Stimulated activated CD4-positive, alpha-beta T cell treated with anti-CD3 and anti-CD28 coated beads, Interleukin-12 subunit alpha, Interleukin-12 subunit beta, amount 100 ng/mL, for 4 hours (primary cell): ENCODE data around the gene LBH.

Experiments
- DNase-seq: peaks from one replicate; pipeline ENCODE4 v3.0.0-alpha.2; 2020

The LBH gene

DNA sequence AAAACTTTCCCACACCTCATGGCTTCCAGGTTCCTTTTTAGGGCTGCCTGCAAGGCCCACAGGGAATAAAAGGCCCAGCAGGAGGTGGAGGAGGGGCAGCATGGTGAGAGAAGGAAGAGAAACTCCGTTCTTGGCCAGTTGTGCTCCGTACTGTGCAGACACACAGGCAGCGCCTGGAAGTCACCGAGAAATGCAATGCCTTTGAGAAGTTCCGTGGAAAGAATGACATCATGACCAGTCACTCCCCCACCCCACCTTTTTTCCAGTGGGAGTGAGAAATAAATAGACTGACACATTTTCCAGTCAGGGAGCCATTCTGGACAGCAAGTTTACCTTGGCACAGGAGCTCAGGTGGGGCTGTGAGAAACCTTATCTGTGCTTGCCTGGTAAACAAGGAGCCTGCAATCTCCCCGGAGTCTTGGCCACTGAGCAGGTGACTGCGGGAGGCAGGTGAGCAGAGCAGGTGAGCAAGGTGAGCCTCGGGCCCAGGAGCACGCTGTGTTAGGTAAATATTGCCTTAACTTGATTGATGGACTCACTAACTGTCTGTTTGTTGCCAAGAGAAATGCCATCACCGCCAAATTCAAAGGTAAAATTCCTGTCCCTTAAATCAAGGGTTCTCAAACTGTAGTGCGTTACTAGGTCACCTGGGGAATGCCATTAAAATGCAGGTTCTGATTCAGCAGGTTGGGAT lies 13.5 kb upstream of the LBH start:
- DNase-seq: no peak

DNA sequence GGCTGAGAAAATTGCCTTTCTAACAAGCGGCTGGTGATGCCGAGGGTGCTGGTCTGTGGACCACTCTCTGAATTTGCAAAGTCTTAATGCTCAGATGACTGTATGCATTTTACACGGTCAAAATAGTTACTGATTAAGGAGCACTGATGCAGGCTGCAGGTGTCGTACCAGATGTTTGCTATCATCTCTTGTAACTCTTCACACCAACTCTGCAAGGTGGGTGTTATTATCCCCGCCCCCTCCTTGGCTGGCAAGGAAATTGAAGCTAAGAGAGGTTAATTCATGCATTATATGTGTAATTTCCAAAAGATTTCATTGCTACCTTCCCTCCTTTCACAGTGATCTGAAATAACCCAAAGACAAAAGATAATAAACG lies 13.0 kb upstream of the LBH start:
- no peak for DNase-seq

DNA sequence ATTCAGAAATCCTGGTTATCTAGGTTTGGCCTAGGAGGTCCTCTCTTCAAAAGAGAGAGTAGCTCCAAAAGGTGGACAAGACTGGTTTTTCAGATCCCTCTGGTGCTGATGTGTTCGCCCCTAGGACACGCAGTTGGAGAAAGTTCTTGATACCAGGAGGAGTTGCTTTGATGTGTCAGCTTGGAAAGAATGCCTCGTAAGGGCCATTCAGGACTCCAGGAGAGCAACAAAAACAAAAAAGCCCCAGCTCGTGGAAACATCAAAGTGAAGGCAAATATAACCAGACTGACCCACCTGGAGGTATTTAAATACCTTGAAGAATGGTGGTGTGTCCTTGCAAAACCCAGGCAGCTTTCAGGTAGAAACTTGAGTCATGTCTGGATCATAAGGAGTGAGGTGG lies 12.5 kb upstream of the LBH start:
- no peak for DNase-seq

DNA sequence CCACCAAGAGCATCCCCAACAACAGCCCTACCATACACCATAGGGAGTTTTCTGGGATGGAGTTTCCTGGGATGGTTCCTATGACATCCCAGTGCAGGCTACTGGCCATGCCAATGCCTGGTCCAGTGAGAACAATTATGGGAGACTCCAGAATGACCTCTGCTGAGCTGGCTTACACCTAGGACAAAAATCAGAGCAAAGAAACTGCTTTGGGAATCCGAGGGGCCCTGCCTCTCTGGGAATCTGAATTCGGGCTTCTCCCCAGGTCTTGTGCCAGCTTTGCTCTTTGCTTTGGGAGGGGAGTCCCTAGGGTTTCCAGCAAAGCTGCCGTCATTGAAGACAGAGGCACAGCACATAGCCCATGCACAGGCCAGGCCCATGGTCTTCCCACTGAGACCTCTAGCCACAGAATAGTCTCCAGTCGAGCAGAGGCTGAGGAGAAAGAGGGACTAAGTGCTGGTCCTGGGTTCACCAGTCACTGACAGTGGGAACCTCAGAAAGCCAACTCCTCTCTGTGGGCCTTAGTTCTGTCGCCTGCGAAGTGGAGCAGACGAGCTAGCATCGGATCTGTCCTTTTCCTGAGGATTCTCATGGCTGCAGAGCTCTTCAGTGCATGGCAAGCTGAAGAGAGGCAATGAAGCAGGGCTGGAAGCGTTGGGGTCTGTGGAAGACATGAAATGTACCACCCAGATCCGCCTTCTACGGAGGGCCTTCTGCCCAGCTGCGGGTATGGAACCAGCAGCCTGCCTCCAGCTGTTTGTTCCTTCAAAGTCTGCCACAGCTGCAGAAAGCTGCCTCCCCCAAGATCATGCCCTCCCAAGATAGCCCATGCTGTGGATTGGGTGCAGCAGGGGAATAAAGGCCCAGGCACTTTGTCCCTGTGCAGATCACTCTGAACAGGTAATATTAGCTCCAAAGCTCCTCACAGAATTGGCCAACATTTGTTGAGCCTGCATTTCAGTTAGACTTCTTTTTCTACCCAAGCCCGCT lies 11.2 kb upstream of the LBH start:
- no peak for DNase-seq

DNA sequence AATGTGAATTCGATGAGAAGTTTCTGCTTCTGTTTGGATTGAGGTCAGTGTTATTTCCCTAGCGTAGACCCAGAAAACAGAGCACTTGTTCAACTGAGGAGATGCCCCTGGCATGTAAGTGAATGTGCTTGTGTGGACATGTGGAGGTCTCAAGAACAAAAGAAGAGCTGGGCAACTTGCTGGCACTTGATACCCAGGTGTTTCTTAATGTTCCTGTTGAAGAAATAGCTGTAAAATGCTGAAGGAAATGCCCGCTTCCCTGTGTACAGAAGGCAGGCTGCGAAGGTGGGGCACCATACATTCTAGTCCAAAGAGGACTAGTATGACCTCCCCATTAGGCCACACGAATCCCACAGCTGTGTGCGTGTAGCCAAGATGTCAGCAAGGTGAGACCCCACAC lies 9.8 kb upstream of the LBH start:
- DNase-seq: no peak

DNA sequence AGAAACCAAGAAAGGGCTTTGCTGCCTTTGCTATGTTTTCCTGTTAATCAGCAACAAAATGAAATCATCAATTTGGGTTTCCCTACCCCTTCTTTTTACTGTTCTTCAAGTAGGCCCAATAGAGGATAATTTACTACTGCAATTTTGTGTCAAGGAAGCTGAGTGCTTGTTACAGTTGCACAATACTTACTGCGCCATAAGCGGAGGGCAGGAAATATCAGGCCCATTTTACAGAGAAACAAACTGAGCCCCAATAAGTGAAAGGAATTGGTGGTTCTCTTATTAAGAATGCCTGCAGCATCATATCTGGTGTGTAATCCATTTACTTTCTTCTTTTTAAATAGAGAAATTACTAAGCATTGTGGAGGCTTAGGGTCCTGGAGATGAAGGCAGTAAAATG lies 9.3 kb upstream of the LBH start:
- no peak for DNase-seq

DNA sequence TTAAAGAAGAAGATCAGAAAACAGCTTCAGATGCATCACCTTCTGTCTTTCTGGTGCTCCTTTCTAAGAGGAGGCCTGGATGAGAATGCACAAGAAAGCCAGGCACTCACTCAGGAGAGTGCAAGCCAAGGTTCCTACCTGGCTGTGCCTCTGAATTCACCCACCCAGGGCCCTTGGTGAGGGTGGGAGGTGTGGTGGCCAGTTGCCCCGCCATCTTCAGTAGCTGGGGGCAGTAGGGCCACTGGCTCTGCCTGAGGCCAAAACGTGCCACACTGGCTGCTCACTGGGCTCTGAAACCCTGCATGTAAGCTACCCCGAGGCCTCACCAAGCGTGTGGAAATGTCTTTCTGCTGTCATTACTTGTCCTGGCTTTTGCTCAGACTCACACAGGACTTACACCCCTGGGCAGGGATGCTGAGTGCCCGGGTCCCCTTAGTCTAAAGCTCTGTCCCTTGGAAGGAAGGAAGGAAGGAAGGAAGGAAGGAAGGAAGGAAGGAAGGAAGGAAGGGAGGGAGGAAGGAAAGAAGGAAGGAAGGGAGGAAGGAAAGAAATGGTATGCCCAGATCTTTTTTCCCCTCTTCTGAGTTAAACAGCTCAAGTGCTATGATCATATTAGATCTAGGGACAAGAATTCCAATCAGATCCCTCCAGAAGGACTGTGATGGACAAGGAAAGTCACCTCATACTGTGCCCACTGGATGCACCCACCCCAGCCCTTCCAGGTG lies 8.5 kb upstream of the LBH start:
- no peak for DNase-seq

DNA sequence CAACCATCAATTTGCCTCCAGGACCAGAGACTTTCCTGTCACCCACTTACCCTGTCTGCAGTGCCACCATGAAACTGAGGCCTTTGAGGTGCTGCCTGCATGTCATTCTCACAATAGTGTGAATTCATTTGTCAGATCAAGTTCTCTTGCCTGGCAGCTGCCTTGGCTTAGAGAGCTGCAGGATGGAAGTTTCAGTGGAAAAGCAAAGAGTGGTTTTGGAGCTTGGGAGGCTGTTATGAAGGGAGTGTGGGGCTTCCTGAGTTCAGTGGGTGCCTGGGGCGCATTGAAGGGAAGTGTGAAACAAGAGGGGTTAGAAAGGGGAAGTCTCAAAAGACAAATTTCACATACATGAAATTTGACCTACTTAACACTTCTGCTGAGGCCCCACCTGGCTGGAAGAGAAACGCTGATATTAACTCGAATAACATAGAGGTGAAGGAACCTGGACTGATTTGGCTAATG lies 7.9 kb upstream of the LBH start:
- DNase-seq: no peak

DNA sequence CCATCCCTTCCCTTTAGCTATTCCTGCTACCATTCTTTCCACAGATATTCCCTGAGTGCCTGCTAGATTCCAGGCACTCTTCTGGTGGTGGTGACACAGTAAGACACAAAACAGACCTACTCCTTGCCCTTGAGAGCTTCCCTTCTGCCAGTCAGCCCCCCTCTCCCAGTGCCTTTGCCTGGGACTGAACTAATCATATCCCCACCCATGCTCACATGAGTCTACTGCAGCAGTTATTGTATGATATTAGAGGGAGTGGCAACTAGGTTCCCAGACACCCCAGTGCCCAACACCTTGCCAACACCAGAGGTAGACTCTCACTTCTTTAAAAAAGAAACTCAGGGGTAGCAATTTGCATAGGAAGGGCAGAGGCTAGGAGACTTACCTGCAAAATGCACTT lies 7.2 kb upstream of the LBH start:
- DNase-seq: no peak

DNA sequence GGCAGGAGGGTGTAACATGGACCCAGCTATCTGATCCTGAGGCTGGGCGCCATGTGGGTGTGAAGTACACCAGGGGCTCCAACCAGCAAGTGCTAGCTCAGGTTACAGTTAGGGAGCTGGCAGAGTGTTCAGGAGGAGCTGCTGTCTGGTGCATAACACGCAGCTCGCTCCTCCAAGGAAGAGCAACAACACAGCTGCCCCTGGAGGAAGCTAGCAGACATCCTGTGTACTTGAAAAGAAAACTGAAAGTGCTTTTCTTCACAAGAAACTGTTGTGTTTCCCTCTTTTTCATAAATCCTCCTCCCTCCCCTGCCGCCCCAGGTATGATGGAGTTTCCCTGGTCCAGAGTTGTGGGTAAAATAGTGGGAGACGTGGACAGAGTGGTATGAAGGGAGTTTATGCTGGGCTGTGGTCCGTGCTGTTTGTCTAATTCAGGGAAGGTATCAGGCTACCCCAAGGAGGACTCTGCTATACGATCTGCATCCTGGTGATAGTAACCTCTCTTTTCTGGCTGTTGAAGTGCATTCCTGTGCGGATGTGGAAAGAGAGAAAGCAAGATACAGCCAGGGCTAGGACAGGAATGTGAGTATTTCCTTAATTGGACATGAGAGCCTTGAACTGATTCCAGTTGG lies 6.1 kb upstream of the LBH start:
- no peak for DNase-seq

DNA sequence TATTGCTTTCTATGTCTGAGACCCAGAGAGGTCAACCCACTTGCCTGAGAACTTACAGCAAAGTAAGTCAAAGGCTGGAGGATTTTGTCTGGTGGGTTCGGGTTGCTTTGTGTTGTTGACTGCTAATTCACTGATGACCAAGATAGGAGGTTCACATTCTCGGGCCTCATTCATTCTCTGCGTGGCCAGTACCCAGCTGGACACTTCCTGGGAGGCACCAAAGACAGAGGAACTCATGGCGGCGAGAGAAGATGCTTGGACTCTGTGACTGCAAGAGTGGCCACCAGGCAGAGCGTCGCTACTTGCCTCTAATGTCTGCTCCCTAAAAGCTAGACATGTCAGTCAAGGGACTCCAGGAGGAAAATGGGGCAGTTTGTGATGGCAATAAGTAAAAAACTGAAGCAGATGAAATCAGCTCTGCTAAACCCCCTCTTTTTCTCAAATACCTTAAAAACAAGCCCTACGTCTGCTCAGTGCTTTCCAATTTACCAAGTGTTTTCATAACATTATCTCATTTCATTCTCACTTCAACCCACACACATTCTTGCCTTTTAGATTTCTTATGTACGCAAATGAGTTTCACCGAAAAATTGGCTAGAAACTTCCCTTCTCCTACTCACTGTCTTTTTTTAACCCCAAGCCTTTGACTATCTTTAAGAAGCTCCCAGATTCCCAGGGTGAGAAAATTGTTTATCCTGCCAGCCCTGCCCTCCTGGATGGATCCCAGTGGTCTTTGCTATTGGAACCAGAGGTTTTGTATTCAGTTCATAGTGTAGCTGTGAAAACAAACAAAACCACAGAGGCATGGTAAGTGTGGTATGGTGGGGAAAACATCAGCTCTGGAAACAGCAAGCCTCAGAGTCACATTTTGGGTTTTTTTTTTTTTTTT lies 4.9 kb upstream of the LBH start:
- no peak for DNase-seq

DNA sequence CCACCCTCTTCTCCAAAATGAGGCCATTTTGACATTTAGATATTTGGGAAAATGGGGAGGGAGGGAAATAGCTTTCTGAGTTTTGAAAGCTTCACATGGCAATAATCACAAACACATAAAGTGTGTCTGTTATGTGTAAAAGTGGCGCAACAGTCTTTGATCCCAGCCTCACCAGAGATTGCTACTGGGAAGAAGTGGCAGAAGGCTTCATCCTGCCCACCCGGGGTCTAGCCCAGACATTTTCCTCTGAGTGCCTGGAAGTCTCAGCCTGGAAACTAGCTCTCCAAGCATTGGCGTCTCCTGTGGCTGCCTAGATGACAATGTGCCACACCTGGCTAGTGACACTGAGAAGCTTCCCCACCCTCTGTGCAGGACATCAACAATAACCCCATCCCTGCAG lies 1.7 kb upstream of the LBH start:
- no peak for DNase-seq

DNA sequence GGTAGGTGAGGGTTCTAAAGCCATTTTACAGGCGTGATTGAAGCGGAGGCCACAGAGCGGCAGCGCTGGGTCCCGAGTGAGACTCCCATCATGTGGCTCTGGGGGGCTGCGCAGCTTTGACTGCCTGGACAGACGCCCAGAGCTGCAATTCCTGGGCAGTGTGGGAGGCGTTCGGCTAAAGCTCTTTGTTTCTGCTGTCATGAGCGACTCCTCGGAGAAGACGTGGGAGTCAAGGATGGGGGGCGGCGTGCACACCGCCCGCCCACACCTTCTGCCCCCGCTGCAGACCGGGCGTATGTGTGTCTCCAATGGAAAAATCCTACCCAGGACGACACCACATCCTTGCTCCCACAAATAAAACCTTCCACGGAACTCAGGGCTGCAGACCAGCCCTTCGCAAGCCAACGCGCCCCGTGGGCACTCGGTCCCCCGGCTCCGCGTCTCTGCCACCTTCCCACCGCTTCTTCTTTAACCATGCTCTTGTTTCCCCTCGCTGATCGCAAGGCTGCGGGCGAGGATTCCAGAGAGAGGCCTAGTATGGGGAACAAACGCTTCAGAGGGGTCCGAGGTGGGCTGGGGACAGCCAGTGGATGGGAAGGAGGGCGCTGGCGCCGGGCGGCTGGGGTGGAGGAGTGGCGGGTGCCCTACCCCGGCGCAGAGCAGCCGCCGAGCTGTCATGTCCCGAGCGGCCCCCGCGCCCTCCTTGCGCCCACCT lies 680 bp upstream of the LBH start:
- DNase-seq: no peak

DNA sequence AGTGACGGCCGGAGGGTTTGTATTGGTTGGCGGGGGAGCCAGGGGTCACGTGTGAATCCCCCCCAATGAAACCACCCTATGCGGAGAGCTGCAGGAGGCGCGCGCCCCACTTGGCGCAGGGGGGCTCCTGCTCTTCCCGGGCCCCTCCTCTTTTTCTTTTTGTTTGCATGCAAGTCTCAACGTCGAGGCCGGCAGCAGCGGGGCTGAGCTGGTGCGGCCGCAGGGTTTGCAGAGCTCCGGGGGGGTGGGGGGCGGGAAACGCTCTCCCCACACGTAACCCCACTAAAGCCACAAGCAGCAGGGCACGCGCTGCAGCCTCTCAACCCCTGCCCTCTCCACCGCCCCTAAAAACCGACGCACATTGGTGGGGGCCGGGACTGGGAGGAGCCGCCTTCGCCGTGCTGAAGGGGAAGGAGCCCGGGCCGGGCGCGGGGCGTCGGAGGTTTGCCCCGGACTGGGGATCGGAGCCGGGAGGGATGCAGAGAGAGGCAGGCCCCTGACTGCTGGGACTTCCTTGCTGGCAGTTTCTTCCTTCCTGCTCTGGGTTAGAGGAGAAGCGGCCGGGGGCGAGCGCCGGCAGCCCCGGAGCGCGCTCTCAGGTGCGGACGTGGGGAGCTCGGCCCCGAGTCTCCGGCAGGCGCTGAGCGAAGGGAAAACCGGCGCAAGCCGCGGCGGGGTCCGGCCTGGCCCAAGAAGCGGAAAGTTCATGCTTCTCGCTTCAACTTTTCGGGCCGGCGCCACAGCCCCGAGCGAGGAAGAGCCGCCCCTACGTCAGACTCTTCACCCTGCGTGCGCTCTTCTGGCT lies 864 bp downstream of the LBH start:
- DNase-seq: peak; percentile 57

DNA sequence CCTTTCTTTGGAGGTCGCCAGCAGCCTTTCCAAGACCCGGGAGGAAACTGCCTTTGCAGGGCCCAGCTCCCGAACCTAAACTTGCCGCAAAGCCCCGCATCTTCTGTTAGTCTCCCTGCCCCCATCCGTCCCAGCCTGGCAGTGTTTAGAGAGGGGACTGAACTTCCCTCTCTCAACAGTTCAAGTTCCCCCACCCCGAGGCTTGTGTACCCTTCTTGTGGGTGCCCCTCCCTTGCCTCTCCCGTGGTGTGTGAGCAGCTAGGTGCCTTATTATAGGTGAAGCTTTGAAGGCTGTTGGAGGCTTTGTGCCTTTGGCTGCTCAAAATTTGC lies 1.4 kb downstream of the LBH start:
- DNase-seq: no peak

DNA sequence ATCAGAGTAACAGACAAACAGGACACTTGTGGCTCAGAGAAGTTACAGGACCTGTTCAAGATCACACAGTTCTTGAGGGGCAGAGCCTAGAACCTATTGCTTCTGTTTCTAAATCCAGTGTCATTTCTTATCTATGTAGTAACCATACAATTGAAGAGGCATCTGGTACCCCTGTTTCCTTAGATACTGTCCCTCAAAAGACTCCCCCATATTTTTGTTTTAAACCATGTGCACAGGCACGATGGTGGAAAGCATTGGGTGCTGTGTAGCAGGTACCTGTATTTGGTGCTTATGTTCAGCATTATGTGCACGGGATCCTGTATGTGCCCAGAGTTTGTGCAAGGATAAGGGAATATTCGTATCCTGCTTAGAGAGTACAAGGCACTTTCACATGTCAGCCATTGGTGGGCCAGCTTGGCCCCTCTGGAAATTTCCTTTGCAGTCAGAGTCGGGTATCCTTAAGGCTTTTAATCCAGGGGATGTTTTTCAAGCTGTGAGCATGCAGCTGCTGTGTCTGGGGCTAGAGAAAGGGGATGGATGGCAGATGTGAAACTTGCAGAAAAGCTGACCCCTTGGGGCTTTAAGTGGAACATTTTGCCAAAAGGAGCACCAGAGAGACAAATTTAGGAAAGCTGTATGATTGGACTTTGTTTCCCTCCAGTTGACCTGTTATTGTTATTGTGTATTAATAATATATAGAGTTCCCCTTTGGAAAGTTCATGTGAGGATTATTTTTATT lies 2.1 kb downstream of the LBH start:
- no peak for DNase-seq

DNA sequence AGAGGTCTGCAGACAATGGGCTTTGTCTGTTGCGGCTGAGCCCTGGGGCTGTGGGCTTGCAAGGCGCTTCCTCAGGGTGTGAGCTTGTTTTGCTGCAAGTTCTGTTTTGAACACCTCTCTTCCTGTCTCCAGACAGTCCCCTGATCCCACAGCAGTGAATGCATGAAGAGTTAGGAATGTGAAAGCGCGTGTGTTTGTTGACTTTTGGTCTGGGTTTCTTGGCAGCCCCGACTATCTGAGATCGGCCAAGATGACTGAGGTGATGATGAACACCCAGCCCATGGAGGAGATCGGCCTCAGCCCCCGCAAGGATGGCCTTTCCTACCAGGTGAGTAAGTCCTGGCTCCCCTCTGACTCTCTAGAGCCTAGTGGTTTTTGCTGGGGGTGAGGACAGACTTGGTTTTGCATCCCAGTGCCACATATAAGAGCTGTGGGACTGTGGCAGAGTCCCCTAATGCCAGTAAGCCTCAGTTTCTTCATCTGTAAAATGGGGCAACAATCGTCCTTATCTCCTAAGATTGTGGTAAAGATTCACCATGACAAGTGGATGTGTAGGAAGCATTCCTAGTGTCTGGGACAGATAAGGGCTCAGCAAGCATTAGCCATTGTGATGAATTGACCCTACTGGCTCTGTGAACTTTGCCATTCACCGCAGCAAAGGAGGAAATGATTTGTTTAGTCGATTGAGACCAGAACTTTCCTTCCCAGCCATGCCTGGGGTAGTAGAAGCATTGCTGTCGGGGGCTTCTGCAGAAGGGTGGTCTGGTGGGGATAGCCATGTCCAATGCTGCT lies 3.0 kb downstream of the LBH start:
- no peak for DNase-seq

DNA sequence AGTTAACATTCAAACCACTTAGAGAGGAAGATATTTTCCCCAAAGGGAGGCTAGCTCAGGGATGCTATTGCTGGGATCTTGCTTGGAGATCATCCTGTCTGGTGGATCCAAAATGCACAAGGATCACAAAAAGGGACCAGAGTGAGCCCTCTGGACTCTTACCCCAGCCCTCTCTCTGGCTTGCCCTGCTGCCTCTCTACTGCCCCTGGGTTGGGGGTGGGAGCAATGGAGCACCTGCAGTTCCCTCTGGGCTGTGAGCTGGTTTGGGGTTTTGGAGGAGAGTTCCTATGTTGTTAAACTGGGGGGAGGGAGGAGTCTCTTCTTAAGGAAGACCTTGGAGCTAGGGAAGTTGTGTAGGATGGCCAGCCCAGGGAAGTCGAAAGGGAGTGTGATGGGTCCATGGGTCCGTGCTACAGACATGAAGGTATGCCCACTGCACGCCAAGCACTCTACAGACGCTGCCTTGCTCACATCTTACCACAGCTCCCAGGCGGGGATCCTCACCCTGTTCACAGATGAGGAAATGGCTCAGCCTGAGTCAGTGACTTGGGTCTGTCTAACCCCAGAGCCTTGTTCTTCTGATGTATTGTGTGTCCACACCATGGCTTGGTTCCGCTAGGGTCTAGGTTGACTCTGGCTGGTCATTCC lies 3.8 kb downstream of the LBH start:
- DNase-seq: peak; percentile 55
